Ascending aorta (tissue), 2 donors: ENCODE results near the gene NOP16. TPM values are rescaled to one million over a fixed set of nuclear protein-coding genes. Genes with fewer than 3 reads are reported as not detected.

Experiments used
- DNase-seq, 2 donors: peaks; one replicate each; pipeline ENCODE4 v3.0.0-alpha.2; 2019; ENCODE audit warnings: low spot score in 2 of 2
- H3K27ac ChIP-seq, 2 donors: fragments of 200-600 bp; sonication (generic); one replicate each; pipeline ENCODE4 v1.5.1; 2016 to 2017; ENCODE audit warnings: mild to moderate bottlenecking in 1 of 2
- H3K27me3 ChIP-seq: fragments of 200-600 bp; sonication (generic); one replicate; pipeline ENCODE4 v1.5.1; 2017
- H3K36me3 ChIP-seq, 2 donors: fragments of 200-600 bp; sonication (generic); one replicate each; pipeline ENCODE4 v1.5.1; 2016
- H3K4me1 ChIP-seq, 2 donors: fragments of 200-600 bp; sonication (generic); one replicate each; pipeline ENCODE4 v1.5.1; 2016 to 2017; ENCODE audit warnings: mild to moderate bottlenecking in 1 of 2
- H3K4me3 ChIP-seq, 2 donors: fragments of 200-600 bp; sonication (generic); one replicate each; pipeline ENCODE4 v1.5.1; 2016 to 2017; ENCODE audit warnings: mild to moderate bottlenecking in 1 of 2
- H3K9me3 ChIP-seq, 2 donors: fragments of 200-600 bp; sonication (generic); one replicate each; pipeline ENCODE4 v1.5.1; 2016
- intact Hi-C: fragments of 100-400 bp; cut with DNase I; formaldehyde crosslinking; loops from one replicate; pipeline ENCODE4 v1.15.1; 2023
- total RNA-seq: library from RNA; depleted of rRNA; stranded (reverse); fragments of >200 nt; gene quantifications from one replicate; pipeline ENCODE4 v1.1.0, GENCODE V29; 2016
- TF ChIP-seq, protein P1 (sequence below), 3 experiments: fragments of 200-600 bp in 2 of 3; fragments of 450-650 bp in 1 of 3; sonication (generic) in 2 of 3; IDR thresholded peaks; one replicate each; pipeline ENCODE4 v1.5.1; 2016 to 2019; ENCODE audit warnings: antibody characterized with exemption in 3 of 3, mild to moderate bottlenecking in 1 of 3, moderate library complexity in 1 of 3

NOP16 gene
- total RNA-seq, 1 donor from 2014 or later: not detected

DNA sequence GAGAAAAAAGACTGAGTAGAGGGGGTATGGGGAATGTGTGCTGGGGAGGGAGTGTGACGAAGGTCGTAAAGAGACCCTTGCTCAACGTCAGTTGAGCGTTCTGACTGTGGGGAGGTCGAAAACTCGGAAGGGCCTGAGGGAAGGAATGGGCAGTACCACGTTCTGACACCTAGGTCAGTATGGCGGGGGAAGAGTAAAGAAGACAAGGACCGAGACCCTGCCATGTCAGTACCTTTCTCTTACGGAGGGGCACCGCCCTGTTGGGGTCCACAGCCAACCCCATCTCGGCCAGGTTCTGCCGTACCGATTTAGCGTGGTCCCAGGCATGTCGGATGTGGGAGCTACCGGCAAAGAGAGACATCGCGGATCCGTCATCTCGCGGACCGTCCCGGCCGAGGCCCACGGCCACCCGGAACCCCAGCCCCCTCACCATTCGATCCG, 375 bp downstream of the NOP16 start:
- intact Hi-C loops: loop anchor here (1.0 to 10.0 kb wide), 5 partner anchors 23 to 617 kb away; partner anchors contain the start of genes ARL10, FAF2, KIAA1191 and TSPAN17
- no peaks in the 10 kb centered on the region for H3K27me3 ChIP-seq
- peaks cover 6 to 16% of the 10 kb centered on the region in 2 donors for H3K4me1 ChIP-seq
- DNase-seq: no peak
- no peaks in the 10 kb centered on the region for H3K9me3 ChIP-seq
- H3K4me3 ChIP-seq: peak overlapping the region; percentile 67
- TF ChIP-seq, protein P1, sequence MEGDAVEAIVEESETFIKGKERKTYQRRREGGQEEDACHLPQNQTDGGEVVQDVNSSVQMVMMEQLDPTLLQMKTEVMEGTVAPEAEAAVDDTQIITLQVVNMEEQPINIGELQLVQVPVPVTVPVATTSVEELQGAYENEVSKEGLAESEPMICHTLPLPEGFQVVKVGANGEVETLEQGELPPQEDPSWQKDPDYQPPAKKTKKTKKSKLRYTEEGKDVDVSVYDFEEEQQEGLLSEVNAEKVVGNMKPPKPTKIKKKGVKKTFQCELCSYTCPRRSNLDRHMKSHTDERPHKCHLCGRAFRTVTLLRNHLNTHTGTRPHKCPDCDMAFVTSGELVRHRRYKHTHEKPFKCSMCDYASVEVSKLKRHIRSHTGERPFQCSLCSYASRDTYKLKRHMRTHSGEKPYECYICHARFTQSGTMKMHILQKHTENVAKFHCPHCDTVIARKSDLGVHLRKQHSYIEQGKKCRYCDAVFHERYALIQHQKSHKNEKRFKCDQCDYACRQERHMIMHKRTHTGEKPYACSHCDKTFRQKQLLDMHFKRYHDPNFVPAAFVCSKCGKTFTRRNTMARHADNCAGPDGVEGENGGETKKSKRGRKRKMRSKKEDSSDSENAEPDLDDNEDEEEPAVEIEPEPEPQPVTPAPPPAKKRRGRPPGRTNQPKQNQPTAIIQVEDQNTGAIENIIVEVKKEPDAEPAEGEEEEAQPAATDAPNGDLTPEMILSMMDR (IDR thresholded peaks at IDR 0.05): no peak
- H3K36me3 ChIP-seq: peaks cover 32 to 51% of the 10 kb centered on the region in 2 donors
- H3K27ac ChIP-seq: peak overlapping the region; percentile 92

DNA sequence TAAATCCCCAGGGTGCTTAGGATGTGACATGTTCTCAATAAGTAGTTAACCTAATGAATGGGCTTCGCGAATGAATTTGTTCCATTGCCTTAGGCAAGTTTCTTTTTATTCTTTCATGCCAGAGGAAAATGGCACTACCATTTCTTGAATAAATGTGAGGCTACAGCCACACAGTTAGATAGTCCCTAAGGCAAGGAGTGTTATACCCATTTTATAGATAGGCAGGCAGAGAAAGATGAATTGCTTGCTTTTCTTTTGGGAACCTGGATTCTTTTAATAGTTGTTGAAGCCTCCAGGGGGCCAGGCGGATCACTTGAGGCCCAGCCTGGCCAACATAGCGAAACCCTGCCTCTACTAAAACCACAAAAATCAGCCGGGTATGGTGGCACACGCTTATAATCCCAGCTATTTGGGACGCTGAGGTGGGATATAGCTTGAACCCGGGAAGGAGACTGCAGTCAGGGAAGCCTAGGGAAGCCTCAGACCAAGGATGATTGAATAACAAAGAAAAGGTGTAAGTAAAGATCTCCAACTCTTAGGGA, 943 bp downstream of the NOP16 start:
- no peak overlapping the region for H3K27ac ChIP-seq
- intact Hi-C loops: loop anchor here (10.0 kb wide), 2 partner anchors 257 to 617 kb away; partner anchors contain the start of genes TSPAN17 and UIMC1
- H3K9me3 ChIP-seq: no peaks in the 10 kb centered on the region
- H3K4me1 ChIP-seq: peaks cover 6 to 16% of the 10 kb centered on the region in 2 donors
- TF ChIP-seq, protein P1 (IDR thresholded peaks at IDR 0.05): no peak
- H3K27me3 ChIP-seq: no peaks in the 10 kb centered on the region
- H3K36me3 ChIP-seq: peaks cover 30 to 51% of the 10 kb centered on the region in 2 donors
- DNase-seq: no peak
- H3K4me3 ChIP-seq: peak overlapping the region; percentile 67

DNA sequence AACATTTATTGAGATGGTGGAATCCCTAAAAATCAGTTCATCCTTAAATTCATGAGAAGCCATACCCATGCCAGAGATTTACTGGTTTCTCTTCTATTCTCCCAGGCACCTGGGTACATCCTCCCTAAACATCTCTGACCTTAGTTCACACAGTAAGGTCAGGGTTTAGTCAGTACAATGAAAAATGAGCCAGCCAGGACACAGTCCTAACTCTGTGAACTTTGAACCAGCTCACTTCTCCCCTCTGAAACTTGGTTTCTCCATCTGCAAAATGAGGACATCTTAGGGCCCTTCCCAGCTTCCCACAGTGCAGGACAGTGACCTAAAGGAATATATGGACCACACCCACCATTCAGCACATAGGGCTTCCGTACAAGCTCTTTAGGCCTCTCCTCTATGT, 1.9 kb downstream of the NOP16 start:
- no peak for DNase-seq

DNA sequence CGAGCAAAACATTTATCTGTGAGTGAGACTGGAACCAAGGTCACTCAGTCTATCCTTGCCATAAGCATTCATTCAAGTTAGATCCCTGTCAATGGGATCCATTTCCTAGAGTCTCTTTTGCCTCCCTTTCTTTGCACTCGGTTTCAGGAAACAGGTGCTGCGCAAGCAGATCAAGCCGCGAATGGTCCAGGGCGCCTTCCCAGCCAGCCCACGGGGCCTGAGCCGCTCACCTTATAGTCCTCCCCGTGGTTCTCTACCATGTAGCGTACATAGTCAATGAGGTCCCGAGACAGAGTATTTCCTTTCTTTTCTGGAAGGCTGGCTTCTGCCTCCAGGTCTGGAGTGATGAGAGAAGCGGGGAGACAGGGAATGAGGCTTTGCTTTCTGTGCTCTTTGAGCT, 3.4 kb downstream of the NOP16 start:
- H3K4me1 ChIP-seq: peaks cover 6 to 31% of the 10 kb centered on the region in 2 donors
- no peaks in the 10 kb centered on the region for H3K9me3 ChIP-seq
- intact Hi-C loops: loop anchor here (10.0 kb wide), 2 partner anchors 260 to 620 kb away; partner anchors contain the start of genes TSPAN17 and UIMC1
- TF ChIP-seq, protein P1 (IDR thresholded peaks at IDR 0.05): no peak
- H3K27me3 ChIP-seq: no peaks in the 10 kb centered on the region
- no peak for DNase-seq
- peaks cover 21 to 39% of the 10 kb centered on the region in 2 donors for H3K36me3 ChIP-seq
- H3K27ac ChIP-seq: no peak overlapping the region
- H3K4me3 ChIP-seq: no peak overlapping the region

More for the DNA sequence above, 1.9 kb downstream of the NOP16 start:
- H3K36me3 ChIP-seq: peaks cover 24 to 47% of the 10 kb centered on the region in 2 donors
- no peak overlapping the region for H3K27ac ChIP-seq
- intact Hi-C loops: loop anchor here (10.0 kb wide), 2 partner anchors 258 to 618 kb away; partner anchors contain the start of genes TSPAN17 and UIMC1
- TF ChIP-seq, protein P1 (IDR thresholded peaks at IDR 0.05): no peak
- H3K27me3 ChIP-seq: no peaks in the 10 kb centered on the region
- H3K4me1 ChIP-seq: peaks cover 6 to 24% of the 10 kb centered on the region in 2 donors
- H3K9me3 ChIP-seq: no peaks in the 10 kb centered on the region
- H3K4me3 ChIP-seq: no peak overlapping the region

DNA sequence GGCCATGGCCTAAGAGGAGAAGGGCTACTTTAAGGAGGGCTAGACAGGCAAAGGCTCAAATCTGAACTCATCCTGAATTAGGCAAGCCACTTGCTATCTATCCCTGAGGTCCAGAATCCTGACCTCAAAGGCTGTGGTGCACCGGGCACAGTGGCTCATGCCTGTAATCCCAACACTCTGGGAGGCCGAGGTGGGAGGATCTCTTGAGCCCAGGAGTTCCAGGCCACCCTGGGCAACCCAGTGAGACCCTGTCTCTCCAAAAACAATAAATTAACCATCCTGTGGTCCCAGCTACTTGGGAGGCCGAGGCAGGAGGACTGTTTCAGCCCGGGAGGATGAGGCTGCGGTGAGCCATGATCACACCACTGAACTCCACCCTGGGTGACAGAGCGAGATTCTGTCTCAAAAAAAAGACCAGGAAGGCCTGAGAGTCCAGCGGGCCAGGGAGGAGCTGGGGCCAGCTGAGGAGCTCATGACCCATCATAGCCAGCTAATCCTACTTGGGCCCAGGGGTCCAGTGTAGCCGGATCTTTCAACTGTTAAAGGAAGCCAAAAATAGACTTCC, 4.0 kb downstream of the NOP16 start:
- Histone ChIP-seq H3K4me1 (peaks cover 6 to 27% of the 10 kb centered on the region in 2 donors), H3K9me3 (no peaks in the 10 kb centered on the region), H3K27me3 (no peaks in the 10 kb centered on the region), H3K36me3 (peaks cover 21 to 39% of the 10 kb centered on the region in 2 donors), H3K27ac (no peak overlapping the region), H3K4me3 (no peak overlapping the region)
- DNase-seq: no peak
- intact Hi-C loops: loop anchor here (10.0 kb wide), 2 partner anchors 260 to 620 kb away; partner anchors contain the start of genes TSPAN17 and UIMC1
- TF ChIP-seq, protein P1 (IDR thresholded peaks at IDR 0.05): no peak
